IMR-90 (cell line): ENCODE results near the gene TEX53.

Source experiments
- CEBPB ChIP-seq: IDR thresholded peaks from 2 replicates; pipeline ENCODE4 v1.6.1; 2012; ENCODE audit warnings: low read depth, low read length, improper control_type of control experiment
- CHD1 ChIP-seq: IDR thresholded peaks from 2 replicates; pipeline ENCODE4 v1.6.1; 2012; ENCODE audit warnings: low read depth, low read length, improper control_type of control experiment
- FOS ChIP-seq: fragments of 150-350 bp; IDR thresholded peaks from 2 replicates; pipeline ENCODE4 v1.6.1; 2016; ENCODE audit warnings: low read depth, low read length
- POLR2A ChIP-seq: IDR thresholded peaks from 2 replicates; pipeline ENCODE4 v1.6.1; 2012; ENCODE audit warnings: mild to moderate bottlenecking, low read depth, low read length
- RAD21 ChIP-seq: IDR thresholded peaks from 2 replicates; pipeline ENCODE4 v1.6.1; 2012; ENCODE audit warnings: low read length, improper control_type of control experiment
- SMC3 ChIP-seq: fragments of 150-350 bp; IDR thresholded peaks from 2 replicates; pipeline ENCODE4 v1.6.1; 2016; ENCODE audit warnings: low read depth, mild to moderate bottlenecking, antibody characterized with exemption, low read length, moderate library complexity
- TF ChIP-seq, protein P1 (sequence below): conservative IDR thresholded peaks from 2 replicates; pipeline ENCODE4 v1.5.1; 2012; ENCODE audit warnings: mild to moderate bottlenecking, low read depth, low read length, improper control_type of control experiment

DNA sequence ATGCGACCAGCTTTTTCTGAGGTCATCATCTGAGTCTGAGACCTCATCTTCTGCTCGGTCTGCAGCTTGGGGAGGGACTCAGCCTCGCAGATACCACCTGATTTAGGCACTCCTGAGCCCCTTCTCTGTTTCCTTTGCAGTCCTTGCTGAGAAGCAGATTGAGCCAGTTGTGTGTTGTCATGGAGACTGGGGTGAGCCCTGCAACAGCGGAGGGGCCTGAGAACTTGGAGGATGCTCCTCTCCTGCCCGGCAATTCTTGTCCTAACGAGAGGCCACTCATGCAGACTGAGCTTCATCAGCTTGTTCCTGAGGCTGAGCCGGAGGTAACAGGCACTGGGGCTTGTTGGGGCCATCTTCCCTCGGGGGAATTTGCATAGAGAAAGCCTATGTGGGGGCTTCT is 19.2 kb downstream of the TEX53 start:
- TF ChIP-seq CHD1 (no peak), POLR2A (no peak), CEBPB (no peak), FOS (no peak), SMC3 (no peak), RAD21 (no peak)
- TF ChIP-seq, protein P1, sequence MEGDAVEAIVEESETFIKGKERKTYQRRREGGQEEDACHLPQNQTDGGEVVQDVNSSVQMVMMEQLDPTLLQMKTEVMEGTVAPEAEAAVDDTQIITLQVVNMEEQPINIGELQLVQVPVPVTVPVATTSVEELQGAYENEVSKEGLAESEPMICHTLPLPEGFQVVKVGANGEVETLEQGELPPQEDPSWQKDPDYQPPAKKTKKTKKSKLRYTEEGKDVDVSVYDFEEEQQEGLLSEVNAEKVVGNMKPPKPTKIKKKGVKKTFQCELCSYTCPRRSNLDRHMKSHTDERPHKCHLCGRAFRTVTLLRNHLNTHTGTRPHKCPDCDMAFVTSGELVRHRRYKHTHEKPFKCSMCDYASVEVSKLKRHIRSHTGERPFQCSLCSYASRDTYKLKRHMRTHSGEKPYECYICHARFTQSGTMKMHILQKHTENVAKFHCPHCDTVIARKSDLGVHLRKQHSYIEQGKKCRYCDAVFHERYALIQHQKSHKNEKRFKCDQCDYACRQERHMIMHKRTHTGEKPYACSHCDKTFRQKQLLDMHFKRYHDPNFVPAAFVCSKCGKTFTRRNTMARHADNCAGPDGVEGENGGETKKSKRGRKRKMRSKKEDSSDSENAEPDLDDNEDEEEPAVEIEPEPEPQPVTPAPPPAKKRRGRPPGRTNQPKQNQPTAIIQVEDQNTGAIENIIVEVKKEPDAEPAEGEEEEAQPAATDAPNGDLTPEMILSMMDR = no peak
